ENCODE measurements around the gene EGF.
"Not testable (repeated sequence)": the region's sequence is repeated elsewhere in the genome, so short reads cannot be mapped to it uniquely, and the experiment has no call there.

EGF gene

GRCh38 chr4:109998867-109999584 is 86.3 kb downstream of the EGF start:
- DNase-seq: no peak

DNA sequence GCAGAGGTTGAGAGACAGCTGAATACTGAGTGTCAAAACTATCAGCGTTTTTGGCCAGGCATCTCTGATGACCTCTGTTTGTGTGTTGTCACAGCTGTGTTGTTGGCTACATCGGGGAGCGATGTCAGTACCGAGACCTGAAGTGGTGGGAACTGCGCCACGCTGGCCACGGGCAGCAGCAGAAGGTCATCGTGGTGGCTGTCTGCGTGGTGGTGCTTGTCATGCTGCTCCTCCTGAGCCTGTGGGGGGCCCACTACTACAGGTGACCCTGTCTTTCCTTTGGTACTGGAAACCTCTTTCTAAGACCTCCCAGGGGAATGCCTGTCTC is 86.9 kb downstream of the EGF start:
- DNase-seq: no peak

GRCh38 chr4:110002326-110002725 is 89.6 kb downstream of the EGF start:
- no peak for DNase-seq

GRCh38 chr4:110003401-110004187 is 90.9 kb downstream of the EGF start:
- DNase-seq: no peak

GRCh38 chr4:110004556-110004955 is 91.9 kb downstream of the EGF start:
- DNase-seq: no peak

DNA sequence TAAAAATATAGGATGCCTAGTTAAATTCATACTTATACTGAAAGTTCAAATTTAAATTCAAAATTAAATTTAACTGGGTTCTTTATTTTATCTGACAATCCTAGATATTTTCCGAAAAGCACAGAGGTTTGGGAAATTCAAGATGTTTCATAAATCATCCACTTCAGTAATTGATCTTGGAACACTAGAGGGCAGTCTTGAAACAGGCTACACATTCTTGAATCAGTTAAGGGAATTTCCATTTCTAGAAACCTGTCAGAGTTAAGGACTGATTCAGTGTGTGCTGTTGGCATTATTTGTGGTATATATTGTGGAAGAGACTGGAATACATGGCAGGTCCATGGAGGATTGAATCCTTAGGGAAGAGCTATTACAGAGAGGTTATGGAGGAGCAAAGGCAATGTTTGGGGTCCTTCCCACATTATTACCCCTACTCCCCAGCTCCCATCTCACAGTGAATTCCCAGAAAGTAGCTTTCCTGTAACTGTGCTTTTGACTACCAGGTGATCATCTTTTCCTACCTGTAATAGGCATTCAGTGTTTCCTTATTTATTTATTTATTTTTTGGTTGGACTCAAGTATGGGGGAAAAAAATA is 92.9 kb downstream of the EGF start:
- DNase-seq: no peak

DNA sequence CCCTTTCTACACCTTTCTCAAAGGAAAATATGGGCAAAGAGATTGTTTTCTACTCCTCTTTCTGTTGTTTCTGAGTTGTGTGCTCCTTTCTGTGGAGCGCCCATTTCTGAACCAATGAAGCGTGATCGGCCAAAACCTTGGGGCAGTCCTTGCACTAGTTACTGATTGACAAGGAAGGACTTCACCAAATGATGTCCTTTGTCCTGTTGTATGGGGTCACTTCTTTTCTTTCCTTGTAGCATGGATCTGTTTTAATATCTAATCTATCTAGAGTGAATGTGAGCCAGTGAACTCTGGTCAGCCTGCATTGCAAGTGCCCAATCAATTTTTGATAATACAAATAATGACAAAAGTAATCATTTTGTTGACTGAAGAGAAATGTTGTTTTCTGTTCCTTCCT is 94.5 kb downstream of the EGF start:
- no peak for DNase-seq

DNA sequence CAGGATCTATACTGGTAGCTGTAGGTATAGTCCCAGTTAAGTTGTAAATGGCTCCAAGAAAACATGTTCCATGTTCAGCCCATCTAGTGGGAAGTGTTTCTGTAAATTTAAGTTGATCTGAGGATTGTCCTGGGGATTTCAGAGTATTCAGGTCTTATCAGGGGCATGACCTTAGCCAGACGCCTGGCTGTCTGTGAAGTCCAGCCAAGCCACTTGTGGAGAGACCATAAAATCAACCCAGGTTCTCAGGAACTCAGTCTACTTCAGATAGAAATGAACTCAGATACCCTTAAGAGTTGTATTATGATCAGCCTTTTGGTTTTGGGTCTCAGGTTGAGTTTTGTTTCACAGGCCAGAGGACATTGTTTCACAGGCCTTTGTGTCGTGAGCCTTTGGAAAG is 95.9 kb downstream of the EGF start:
- DNase-seq: no peak

DNA sequence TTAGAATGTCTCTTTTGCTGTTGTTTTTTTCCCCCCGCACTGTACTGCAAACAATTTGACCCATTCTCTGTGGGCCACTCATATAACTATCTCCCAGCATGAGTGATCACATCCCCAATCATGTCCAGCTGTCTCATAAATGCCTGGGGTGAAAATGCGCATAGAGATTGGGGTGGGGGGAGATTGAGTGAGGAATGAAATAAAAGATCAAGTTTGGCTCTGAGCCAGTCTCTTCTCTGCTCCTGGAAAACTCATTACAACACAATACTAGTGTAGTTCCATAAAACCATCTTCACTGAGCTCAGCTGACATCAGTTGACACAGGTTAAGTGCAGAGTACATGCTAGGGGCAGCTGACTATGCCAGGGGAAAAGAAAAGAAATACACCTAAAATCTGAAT is 96.9 kb downstream of the EGF start:
- DNase-seq: no peak

- no peak for DNase-seq
These were observed 98.1 kb downstream of the EGF start for GRCh38 chr4:110010797-110011196.

DNA sequence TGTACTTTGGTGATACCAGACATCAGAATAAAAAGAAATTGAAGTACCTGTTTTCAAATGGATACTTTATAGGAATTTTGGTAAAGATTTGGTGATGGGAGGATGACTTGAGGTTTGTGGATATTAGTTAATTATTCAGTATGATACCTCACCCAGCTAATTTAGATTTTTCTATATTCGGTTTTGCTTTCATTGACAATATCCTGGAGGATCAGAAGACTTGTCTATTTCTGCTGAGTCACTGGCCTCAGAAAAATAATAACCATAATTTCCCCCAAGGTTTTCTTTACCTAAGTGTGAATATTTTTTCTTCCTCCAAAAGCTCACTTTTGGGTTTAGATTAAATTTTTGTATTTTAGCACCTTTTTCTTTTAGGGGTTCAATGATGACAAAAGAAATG is 100.2 kb downstream of the EGF start:
- no peak for DNase-seq

- no peak for DNase-seq
These were observed 101.5 kb downstream of the EGF start for GRCh38 chr4:110014233-110014632.

DNA sequence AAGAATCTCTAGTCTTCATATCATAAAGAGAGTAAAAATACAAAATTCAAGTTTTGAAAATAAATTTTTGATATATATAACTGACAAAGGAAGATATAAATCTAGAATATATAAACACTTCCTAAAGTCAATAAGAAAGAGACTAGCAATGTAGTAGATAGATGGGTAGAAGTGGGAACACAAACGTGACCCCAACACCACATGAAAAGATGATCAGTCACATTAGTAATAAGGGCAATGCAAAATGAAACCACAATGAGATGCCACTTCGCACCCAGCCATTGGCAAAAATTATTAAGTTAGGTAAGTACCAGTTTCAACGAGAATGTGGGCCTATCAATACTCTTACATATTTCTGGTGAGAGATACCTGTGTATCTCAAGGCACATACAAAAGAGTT is 106.5 kb downstream of the EGF start:
- DNase-seq: no peak

- no peak for DNase-seq
These were observed 107.5 kb downstream of the EGF start for GRCh38 chr4:110020139-110020538.

DNA sequence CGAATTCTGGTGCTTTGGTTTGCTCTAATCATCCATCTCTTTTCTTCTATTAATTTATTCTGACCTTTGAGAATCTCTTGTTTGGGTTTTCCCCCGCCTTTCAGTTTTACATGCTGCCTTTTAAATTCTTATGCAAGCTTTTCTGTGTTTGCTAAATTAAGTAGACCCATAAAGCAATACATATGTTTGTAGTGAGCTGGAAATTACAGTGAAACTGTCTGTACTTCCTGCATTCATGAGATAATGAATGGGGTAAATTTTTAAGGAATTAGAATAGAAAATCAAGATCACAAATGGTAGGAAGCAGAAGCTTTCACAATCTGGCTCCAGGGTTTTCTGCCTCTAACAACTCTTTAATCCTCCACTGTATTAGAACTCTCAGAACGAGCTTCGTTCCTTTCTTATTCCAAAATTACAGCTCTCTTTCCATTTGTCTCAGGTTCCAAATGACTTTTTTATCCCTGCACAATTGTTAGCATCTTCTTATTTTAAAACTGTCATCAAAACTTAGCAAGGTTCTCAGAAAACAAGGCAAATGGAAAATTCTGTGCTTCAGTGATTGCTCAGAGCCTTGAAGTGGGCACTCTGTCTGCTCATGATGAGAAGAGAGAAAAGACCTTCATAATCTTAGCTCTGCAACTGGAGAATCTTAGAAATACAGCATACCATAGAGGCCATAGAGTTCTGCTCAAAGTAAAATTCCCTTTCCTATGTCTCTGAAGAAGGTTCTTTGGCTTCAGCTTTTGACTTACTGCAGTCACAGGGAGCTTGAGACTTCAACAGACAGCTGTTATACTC is 108.2 kb downstream of the EGF start:
- DNase-seq: no peak

- DNase-seq: no peak
These were observed 109.8 kb downstream of the EGF start for GRCh38 chr4:110022457-110022856.

DNA sequence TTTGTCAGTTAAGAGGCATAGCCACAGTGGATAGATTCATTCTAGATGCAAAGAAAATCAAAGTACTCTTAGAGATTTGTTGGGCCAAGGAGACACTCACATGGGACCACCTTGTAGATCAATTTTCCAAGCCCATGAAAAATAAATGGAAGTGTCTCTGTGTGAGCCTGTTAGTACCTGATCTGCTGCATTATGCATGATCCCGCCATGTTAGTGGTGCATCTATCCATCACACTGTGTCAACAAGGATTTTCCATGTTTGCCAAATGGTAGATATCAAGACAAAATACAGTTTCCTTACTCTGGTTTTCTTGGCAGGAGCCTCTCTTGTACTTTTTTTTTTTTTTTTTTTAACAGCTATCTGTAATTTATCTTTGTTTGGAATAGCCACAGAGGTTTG is 112.4 kb downstream of the EGF start:
- no peak for DNase-seq

DNA sequence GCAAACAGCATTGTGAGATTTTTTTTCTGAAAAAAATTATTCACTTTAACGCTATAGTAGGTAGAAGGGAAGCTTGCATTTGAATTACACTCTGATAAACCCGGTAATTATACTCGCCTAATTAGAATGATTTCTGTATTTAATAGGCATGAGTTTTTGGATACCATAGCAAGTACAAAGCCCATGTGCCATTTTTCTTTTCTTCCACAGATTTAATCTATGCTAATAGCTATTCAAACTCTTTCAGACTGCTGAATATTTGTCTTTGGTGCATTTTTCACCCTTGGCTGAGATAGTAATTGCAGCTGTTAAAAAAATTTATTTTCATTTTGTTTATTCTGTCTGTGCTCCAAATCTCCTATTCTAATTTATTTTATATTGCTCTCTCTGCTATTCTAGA is 113.0 kb downstream of the EGF start:
- DNase-seq: no peak

GRCh38 chr4:110032603-110033002 is 119.9 kb downstream of the EGF start:
- DNase-seq: no peak

GRCh38 chr4:110033355-110034025 is 120.8 kb downstream of the EGF start:
- no peak for DNase-seq

DNA sequence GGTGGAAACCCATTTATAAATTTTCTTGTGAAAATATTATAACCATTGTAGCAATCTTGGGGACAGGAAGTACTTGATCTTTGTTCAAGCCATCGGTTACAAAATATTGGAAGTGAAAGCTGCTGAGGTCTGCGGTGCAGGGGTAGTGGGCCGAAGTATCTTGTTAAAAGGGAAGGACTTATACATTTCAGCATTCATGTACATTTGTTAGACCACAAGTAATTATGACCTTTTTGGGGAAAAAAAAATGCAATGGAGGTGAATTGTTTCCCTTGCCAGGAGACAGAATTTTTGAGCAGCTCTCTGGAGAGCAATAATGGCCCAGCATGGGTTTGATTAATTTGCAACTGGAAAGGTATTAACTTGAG is 121.3 kb downstream of the EGF start:
- DNase-seq: no peak

DNA sequence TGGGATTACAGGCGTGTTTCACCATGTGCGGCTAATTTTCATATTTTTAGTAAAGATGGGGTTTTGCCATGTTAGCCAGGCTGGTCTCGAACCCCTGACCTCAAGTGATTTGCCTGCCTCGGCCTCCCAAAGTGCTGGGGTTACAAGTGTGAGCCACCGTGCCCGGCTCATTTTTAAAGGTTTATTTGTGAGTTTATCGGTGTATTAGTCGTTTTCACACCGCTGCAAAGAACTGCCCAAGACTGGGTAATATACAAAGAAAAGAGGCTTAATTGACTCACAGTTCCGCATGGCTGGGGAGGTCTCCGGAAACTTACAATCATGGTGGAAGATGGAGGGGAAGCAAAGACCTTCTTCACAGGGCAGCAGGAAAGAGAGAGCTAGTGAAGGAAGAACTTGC is 126.5 kb downstream of the EGF start:
- not testable (repeated sequence) for DNase-seq

DNA sequence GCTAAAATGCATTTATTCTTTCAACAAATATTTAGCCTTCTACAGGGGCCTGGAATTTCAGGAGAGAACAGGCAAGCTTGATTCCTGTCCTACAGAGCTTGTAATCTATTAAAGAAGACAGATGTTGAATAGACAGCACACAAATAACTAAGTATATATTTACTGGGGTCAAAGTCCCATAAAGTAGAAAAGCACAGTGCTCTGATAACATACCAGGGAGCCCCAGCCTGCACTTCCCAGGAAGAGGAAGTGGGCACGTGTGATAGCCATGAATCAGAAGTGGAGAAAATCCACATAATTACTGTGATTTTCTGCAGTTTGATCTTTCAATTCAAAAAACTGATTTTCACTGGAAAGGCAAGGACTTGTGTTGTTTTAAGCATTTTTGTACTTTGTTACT is 129.1 kb downstream of the EGF start:
- DNase-seq: no peak
